ENCODE measurements around the gene LGI4. TPM values are rescaled to one million over a fixed set of nuclear protein-coding genes. Genes with fewer than 3 reads are reported as not detected.

Gene LGI4
- total RNA-seq, 1 experiment from 2014 or later = 0.32 TPM

DNA sequence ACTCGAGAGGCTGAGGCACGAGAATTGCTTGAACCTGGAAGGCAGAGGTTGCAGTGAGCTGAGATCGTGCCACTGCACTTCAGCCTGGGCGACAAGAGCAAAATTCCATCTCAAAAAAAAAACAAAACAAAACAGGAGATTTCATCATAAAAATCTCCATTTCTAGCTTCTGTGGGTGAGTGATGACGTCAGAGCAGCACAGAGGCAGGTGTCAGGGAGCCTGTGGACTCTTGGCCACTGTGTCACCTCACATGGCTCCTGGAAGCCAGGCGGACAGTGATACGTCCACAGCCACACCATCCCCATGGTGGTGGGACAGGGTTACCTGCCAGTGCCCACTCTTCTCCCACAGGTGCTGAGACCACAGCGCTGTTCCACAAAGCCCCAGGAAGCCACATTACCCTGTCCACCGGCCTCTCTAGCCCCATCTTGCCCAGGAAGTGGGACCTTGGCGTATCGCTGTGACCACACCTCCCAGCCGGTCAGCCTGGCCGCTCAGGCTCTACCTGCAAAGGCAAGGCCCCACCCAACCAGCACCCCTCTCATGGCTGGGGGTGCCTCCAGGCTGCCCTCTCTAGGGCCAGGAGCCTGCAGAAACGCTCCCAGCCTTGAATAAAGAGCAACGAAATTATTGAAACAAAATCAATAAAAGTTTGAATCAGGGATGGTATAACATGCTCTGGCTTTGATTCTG is 21.7 kb downstream of the LGI4 start:
- CTCF ChIA-PET = no interaction called here
- RAD21 ChIA-PET (ENCODE audit: low non-redundant PET in 1 of 2, low total read pairs in 2 of 2, uncharacterized antibody in 2 of 2, unreplicated experiment in 2 of 2) = interaction anchor here in 1 of 2 experiments (0.7 kb wide), 1 partner anchor 305 kb away, joined by 3 read pairs; no protein-coding TSS in a partner anchor

More for the DNA sequence above, 21.7 kb downstream of the LGI4 start:
- TF ChIP-seq ZFX (IDR thresholded peaks at IDR 0.05) (no peak), YY1 (IDR thresholded peaks at IDR 0.05; ENCODE audit: extremely low read depth, insufficient replicate concordance, low read depth, low read length) (no peak), JUND (IDR thresholded peaks at IDR 0.05) (no peak), RAD21 (IDR thresholded peaks at IDR 0.05; ENCODE audit: low read depth) (no peak), ZNF274 (IDR thresholded peaks at IDR 0.05; ENCODE audit: low read depth, low read length) (no peak), EZH2 (IDR thresholded peaks at IDR 0.05) (no peak), SRF (IDR thresholded peaks at IDR 0.05; ENCODE audit: low read depth) (no peak), SP1 (IDR thresholded peaks at IDR 0.05; ENCODE audit: low read depth) (no peak), SIN3A (IDR thresholded peaks at IDR 0.05; ENCODE audit: low read depth) (no peak), CBX3 (IDR thresholded peaks at IDR 0.05; ENCODE audit: low read depth) (no peak), CEBPB (IDR thresholded peaks at IDR 0.05; ENCODE audit: low read depth) (no peak), EZH2phosphoT487 (IDR thresholded peaks at IDR 0.05; ENCODE audit: borderline replicate concordance) (no peak), POLR2A (IDR thresholded peaks at IDR 0.05; ENCODE audit: borderline replicate concordance, extremely low read depth, insufficient read depth, insufficient read length) (no peak), POLR2AphosphoS5 (IDR thresholded peaks at IDR 0.05; ENCODE audit: low read depth, low read length) (no peak), ELF1 (IDR thresholded peaks at IDR 0.05; ENCODE audit: borderline replicate concordance, low read depth) (no peak)
- TF ChIP-seq, protein P1, sequence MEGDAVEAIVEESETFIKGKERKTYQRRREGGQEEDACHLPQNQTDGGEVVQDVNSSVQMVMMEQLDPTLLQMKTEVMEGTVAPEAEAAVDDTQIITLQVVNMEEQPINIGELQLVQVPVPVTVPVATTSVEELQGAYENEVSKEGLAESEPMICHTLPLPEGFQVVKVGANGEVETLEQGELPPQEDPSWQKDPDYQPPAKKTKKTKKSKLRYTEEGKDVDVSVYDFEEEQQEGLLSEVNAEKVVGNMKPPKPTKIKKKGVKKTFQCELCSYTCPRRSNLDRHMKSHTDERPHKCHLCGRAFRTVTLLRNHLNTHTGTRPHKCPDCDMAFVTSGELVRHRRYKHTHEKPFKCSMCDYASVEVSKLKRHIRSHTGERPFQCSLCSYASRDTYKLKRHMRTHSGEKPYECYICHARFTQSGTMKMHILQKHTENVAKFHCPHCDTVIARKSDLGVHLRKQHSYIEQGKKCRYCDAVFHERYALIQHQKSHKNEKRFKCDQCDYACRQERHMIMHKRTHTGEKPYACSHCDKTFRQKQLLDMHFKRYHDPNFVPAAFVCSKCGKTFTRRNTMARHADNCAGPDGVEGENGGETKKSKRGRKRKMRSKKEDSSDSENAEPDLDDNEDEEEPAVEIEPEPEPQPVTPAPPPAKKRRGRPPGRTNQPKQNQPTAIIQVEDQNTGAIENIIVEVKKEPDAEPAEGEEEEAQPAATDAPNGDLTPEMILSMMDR (IDR thresholded peaks at IDR 0.05 in 2 of 3, conservative IDR thresholded peaks at IDR 0.05 in 1 of 3; ENCODE audit: borderline replicate concordance in 1 of 3, insufficient read depth in 1 of 3, low read depth in 2 of 3, low read length in 2 of 3) = no peak
- TF ChIP-seq, protein P2, sequence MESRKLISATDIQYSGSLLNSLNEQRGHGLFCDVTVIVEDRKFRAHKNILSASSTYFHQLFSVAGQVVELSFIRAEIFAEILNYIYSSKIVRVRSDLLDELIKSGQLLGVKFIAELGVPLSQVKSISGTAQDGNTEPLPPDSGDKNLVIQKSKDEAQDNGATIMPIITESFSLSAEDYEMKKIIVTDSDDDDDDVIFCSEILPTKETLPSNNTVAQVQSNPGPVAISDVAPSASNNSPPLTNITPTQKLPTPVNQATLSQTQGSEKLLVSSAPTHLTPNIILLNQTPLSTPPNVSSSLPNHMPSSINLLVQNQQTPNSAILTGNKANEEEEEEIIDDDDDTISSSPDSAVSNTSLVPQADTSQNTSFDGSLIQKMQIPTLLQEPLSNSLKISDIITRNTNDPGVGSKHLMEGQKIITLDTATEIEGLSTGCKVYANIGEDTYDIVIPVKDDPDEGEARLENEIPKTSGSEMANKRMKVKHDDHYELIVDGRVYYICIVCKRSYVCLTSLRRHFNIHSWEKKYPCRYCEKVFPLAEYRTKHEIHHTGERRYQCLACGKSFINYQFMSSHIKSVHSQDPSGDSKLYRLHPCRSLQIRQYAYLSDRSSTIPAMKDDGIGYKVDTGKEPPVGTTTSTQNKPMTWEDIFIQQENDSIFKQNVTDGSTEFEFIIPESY (IDR thresholded peaks at IDR 0.05; ENCODE audit: extremely low read depth, insufficient replicate concordance, low read length) = no peak
- TF ChIP-seq, protein P3, sequence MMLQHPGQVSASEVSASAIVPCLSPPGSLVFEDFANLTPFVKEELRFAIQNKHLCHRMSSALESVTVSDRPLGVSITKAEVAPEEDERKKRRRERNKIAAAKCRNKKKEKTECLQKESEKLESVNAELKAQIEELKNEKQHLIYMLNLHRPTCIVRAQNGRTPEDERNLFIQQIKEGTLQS (IDR thresholded peaks at IDR 0.05) = no peak
- TF ChIP-seq, protein P4, sequence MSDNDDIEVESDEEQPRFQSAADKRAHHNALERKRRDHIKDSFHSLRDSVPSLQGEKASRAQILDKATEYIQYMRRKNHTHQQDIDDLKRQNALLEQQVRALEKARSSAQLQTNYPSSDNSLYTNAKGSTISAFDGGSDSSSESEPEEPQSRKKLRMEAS (IDR thresholded peaks at IDR 0.05) = no peak
- H3K4me2 ChIP-seq (ENCODE audit: low read length) = no peak overlapping the region
- no peaks in the 10 kb centered on the region for H3K9me2 ChIP-seq (ENCODE audit: insufficient read depth)
- H3K9ac ChIP-seq (ENCODE audit: low read length) = no peak overlapping the region
- POLR2A ChIA-PET = interaction anchor here (1.5 kb wide), 1 partner anchor 28 kb away, joined by 3 read pairs; no protein-coding TSS in a partner anchor
- no peaks in the 10 kb centered on the region for H3K9me3 ChIP-seq (ENCODE audit: control insufficient read depth in 1 of 2, insufficient read depth in 1 of 2, low read depth in 1 of 2, low read length in 2 of 2)
- no peak overlapping the region for H3K4me3 ChIP-seq (replicated peaks in 1 of 2; ENCODE audit: low read depth in 1 of 2, low read length in 2 of 2)
- H4K20me1 ChIP-seq (ENCODE audit: insufficient read depth) = no peaks in the 10 kb centered on the region
- intact Hi-C loops (cut with micrococcal nuclease) = no loop called here
- no TSS peak for BruUV-seq (replicated peaks)
- H3K27me3 ChIP-seq (ENCODE audit: insufficient read depth, low read length) = no peaks in the 10 kb centered on the region
- DNase-seq (ENCODE audit: low read depth, low spot score) (no peak), ATAC-seq (no peak)
- H3K4me1 ChIP-seq (ENCODE audit: control insufficient read depth in 1 of 2, insufficient read depth in 2 of 2, low read length in 2 of 2) = peaks cover 23 to 55% of the 10 kb centered on the region in 2 experiments
- H2AFZ ChIP-seq (ENCODE audit: low read depth, low read length, poor library complexity, severe bottlenecking) = no peak overlapping the region
- no peaks in the 10 kb centered on the region for H3K79me2 ChIP-seq (ENCODE audit: insufficient read depth, low read length)
- H3K36me3 ChIP-seq (ENCODE audit: control insufficient read depth in 1 of 2, insufficient read depth in 2 of 2, low read length in 2 of 2) = no peaks in the 10 kb centered on the region
- no peak overlapping the region for H3K27ac ChIP-seq (ENCODE audit: low read depth, low read length)
